NCI-H345 treated with DMSO at 0.1 percent for 48 hours (cell line): ENCODE results near the gene HOXD13.

Experiments
- DNase-seq: peaks from one replicate; lab custom pipeline; 2025; ENCODE audit not compliant: unreplicated experiment; lab: John Stamatoyannopoulos, UW

HOXD13 gene

DNA sequence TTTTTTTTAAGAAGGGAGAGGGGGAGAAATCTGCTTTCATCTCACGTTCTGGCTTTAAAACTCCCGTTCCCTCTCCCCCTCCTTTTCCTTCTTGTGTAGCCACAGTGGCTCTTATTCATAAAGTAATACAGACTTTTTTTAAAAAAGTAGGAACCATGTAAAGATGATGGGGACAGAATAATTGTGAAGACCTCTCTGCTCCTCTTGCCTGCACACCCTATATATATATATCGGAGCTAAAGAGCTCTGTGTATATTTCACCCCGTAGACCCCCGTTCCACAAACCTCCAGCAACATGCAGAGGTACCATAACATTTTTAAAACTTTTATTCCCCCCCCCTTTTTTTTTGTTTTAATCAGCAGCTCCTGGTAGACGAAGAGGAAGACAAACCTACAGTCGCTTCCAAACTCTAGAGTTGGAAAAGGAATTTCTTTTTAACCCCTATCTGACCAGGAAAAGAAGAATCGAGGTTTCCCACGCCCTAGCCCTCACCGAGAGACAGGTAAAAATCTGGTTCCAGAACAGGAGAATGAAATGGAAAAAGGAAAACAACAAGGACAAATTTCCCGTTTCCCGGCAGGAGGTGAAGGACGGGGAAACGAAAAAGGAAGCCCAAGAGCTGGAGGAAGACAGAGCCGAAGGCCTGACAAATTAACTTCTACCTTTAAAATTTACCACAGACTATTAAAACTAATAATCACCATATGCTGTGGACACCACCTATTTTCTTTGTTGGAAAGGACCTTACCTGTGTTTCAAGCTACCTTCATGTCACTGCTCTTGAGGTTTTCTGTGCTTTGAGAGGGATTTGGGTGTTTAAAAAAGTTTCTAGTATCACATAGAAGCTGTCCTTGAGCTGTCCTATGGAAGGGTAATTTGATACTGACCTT lies 38.7 kb downstream of the HOXD13 start:
- DNase-seq, result no peak

DNA sequence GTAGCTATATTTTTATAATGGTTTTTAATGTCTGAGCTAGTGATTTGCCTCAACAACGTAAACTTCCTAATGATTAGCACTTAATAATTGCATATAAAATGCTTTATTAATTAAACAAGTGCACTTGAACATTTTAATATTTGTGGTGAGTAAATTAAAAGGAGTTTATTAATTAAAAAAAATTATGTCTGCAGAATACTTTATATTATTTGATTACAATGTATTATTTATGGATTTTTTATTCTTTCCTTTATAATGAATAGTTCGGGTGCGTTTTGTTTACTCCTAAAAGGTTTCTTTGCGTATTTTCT lies 39.3 kb downstream of the HOXD13 start:
- DNase-seq, result no peak

DNA sequence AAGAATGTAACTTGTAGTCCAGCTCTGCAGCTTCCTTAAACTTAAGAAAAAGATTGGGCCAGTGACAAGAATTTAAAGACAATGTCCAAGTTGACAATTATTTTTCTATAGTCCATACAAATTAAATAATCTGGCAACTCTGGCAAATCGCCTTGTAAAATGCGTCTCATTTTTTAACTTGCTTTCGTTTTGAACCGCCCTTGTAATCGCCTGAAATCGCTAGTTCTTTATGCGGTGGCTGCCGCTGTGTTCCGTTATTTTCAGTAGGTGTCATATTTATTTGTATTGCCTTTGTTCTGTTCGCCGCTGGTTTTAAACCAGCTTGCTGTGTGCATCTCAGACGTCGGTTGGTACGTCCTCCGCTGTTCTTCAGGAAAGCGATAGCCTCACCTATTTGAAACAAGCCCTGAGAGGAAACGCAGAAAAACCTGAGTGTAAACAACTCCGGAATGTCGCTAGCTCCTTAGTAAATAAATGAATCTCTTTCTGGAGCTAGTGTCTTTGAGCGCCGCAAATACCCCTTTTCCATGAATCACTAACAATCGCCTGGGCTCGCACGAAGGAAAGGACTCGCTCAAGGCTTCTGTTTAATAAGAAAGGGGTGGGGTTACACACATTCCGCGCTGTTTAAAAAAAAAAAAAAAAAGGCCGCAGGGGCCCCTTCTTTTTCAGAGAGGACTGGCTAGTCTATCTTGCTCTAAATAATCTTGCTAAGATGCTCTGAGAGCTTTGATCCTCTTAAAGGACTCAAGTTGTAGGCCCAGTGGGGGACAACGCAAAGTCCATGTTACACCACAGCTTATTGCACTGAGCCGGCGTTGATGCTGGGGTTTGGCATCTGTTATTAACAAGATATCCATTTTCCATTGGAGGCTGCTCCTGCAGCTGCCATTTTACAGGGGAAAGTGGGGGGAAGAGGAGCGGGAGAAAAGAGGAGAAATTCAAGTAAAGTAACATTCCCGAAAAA lies 40.0 kb downstream of the HOXD13 start:
- DNase-seq, result no peak

DNA sequence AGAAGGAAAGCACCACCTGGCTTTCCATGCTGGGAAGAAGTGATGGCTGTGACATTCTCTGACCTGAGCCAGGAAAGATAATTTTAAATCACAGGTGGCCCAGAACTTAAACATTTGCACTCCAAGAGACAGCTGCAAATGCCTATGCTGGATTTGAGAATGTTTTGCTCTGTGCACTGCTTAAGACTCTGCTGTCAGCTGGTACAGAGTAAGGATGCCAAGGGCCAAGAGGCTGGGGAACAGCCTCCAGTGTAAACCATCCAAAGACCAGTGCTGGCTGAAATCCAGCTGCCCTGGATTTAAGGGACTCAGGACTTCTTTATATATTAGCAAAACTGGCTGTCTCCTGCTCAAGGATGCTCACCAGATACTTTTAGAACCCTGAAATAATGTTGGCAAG lies 40.9 kb downstream of the HOXD13 start:
- DNase-seq, result no peak

DNA sequence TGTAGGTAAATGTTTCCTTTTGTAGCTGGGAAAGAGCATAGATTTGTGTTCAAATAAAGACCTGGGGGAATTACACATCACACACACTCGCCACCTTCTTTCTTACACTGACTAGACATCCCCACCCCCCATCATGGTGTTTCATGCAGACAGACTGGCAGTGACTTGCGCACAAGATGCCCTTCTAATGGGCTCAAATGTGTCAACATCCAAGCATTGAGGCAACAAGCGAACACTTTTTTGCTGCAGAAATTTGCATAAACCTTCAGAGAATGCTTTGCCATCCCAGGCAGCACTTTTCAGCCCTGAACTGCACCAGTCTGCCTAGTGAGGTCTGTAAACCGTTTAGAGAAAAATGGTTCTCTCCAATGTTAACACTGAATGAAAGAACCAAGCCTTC lies 41.5 kb downstream of the HOXD13 start:
- no peak for DNase-seq

DNA sequence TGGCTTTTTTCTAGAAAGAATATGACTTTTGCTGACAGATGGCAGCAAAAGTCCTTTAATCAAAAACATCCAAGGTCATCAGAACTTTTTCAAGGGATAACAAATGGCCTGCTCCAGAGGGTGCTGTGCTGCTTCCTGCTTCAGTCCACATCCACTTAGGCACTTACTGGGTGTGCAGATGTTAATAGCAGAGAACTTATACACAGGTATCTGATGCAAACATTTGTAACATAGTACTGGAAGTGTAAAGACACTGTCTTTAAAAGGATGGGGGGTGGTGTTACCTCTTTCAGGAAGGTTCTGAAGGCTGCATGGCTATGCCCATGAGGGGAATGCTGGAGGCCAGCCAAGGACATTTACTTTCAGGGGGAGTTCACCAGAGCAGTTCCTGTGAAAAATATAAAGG lies 42.5 kb downstream of the HOXD13 start:
- no peak for DNase-seq

DNA sequence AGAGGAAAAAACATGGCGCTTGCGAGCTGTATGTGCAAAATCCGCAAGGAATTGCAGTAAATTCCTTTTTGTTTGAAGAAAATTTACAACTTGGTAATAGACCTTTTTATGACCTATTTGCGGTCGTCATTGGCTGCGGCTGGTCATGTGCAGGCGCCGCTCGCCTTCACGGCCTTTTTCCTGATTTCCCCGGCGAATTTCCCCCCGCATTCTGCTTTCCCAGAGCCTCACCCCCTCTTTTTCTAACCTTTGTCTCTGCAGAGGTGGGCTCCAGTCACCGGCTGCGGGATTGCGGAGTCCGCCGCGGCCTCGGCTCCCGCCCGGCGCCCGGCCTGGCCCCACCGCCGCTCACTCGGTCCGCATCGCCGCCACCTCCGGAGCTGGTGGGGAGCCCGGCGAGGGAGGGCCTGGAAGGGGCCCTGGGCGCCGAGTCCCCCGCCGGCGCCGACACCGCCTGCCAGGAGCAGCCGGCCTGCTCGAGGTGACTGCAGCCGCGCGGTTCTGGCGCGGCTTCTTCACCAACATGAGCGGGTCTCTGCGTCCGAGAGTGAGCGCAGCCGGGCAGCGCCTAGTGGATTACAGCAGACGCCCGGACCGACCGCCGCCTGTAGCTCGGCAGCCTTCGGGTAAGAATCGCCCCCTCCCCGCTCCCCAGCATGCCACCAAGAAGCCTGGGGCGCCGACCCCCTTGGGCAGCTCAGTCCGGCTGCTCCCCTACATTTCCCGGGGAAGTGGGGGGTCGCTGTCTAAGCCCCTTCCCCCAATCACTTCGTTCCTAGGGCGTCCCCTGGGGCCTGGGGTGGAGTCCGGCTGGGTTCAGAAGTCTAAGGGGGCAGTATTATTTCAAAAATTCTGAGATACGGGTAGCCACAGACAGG lies 44.1 kb downstream of the HOXD13 start:
- DNase-seq, result no peak

DNA sequence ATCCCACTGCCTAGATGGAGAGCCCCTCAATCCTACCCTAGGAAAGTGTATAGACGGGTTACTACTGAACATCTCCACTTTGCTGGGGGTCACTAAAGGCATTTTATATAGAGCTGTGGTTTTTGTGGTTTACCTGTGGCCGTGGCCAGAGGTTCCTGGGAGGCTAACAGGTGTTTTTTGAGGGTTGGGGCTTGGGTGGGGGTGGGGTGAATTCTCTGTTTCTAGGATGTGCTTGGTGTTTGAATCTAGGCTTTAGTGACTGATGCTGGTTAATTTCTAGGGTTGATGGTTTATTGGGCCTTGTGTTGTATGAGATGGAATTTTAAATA lies 44.7 kb downstream of the HOXD13 start:
- DNase-seq, result no peak

DNA sequence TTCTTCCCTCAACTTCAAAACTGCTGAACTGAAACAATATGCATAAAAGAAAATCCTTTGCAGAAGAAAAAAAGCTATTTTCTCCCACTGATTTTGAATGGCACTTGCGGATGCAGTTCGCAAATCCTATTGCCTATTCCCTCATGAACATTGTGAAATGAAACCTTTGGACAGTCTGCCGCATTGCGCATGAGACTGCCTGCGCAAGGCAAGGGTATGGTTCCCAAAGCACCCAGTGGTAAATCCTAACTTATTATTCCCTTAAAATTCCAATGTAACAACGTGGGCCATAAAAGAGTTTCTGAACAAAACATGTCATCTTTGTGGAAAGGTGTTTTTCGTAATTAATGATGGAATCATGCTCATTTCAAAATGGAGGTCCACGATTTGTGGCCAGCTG lies 45.4 kb downstream of the HOXD13 start:
- DNase-seq, result no peak

DNA sequence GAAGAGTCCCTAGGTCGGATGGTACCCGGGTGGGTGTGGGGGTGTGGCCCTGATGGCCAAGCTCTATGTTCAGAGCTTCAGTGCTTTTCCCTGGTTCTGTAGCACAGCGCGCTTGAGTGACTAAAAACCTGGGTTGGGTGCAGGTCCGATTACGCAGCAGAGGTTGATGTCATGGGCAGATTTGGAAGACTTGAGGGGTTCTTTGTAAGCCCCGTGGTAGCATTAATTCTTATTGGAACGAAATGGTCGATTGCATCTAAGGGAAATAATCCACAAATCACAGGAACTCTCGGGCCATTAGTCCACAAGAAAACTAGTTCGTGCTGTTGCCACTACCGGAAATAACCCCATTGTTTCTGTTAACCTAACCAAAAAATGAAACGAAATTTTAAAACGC lies 46.0 kb downstream of the HOXD13 start:
- DNase-seq, result no peak

DNA sequence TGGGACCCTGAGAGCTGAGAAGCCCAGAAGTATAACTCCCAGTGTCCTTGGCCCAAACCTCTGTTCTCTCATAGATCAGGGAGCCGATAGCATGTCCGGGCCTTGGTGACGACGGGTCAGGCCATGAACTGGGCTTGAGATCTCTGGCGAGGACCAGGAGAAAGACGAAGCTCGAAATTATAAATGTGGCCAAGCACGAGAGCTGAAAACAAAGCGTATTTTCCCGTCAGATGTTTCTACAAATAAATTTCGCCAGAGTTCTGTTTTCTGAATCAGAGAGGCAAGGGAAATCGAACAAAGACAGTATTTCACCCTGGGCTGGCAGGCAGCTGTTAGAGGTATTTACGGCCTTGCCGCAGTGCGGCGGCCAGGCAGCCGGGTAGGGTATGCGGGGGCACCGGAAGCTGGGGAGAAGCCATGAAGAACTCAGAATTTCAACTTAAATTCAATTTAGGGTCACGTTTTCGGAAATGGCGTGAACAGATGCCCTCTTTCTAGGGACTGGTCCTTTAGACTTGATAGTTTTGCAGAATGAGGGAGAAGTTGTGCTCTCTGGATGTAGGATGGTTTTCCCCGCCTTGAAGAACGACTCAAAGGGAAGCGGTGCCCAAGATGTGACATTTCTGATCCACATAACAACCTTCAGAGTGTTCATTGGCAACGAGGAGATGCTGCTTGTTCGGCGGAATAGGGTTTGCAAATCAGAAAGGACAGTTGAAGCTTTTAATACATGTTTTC lies 46.6 kb downstream of the HOXD13 start:
- DNase-seq, result no peak

DNA sequence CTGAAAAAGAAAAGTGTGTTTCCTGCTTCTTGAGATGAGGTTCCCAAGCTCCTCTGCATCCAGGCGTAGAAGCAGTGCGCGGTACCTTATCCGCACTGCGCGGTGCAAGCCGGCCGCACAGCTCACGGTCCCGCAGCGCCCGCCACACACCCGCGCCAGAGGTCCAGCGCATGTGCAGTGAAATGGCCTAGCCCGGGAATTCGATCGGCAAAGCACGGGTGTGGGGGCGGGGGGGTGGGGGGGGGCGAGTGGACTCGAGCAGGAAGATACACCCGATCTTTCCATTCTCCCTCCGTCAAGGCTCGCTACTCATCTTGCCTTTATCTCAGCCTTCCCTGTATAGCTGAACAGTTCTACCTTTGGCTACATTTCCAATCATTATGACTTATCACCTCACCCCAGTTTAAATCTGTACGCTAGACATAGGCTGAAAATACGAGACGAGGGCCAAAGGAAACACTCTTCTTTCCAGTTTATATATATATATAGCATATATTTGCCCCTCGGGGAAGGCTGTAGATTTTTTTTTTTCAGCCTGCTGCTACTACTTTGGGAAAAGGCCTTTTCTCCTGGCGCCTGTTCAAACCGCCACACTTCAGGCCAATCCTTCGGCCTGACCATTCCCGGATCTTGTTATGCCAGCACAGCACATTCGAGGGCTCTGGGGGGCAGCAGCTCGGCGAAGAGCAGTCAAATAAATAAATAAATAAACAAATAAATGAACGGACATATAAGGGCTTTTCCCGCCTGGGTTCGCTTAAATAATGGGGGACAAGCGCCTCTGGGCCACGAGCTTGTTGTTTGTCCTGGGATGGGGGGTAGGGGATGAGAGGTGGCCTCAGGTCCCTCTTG lies 47.4 kb downstream of the HOXD13 start:
- DNase-seq, result no peak

DNA sequence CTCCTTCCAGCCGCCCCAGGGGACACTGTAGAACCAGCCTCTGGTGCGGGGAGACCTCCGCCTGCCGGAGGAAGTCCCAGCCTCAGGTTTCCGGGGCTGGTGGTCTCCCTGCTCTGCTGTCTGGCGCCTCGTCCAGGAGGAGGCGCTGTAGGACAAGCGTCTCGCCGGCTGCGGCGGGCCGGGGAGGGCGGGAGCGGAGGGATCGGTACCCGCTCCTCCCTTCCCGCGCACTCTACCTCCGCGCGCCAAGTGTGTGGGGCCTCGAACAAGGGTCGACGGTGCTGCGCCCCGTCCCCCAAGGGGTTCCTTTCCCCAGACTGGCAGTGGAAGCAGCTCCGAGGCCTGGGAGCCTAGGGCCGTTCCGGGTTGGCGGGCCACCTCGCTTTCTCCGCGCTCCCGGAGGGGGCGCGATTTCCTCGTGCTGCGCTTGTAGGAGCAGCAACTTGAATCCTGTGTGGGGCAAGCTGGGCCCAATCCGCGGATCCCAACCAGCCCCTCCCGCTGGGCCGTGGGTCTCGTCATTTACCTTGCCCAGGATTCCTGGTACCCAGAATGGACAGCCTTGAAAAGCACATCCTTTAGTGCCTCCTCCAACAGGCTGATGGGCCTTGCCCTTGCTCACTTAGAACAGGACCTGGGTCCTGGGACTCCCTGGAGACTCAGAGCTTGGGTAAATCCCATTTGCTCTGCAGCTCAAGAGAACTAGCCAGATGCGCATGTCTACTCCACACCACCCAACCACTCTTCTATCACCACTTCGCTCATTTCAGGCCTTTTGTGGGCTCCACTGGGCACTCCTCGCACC lies 48.2 kb downstream of the HOXD13 start:
- peak; percentile 51 for DNase-seq

DNA sequence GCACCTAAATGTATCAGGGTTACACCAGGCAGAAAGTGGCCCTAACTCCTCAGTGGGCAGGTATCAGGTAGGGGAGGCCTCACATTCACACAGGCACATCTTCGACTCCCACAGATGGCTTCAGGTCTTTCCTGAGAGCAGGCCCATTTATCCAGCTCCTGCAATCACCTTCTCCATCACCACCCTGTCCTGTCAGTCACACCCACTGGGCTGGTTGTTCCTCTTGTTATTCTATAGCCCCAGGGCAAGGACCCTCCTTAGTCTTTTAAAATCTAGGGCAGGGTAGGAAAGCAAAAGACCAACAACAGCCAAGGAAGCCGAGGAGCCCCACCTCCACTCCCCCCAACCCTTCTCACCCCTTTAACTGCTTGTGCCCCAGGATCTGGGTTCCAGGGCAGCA lies 49.8 kb downstream of the HOXD13 start:
- no peak for DNase-seq
